Measurements from ENCODE around the gene ADAMTSL3. TPM values are rescaled to one million over a fixed set of nuclear protein-coding genes. Genes with fewer than 3 reads are reported as not detected.

Gene ADAMTSL3
- total RNA-seq, 3 donors from 2014 or later (not counting 1 experiment from before 2014, with no cell fraction given): 0.14 to 0.43 (median 0.25) TPM

GRCh38 chr15:83830381-83830780, 176.5 kb downstream of the ADAMTSL3 start:
- ATAC-seq (no peak), DNase-seq (no peak)
- Histone ChIP-seq H3K4me1 (ENCODE audit: control insufficient read depth, insufficient read depth, low read length) (no peaks in the 10 kb centered on the region), H3K27me3 (ENCODE audit: control insufficient read depth, insufficient read depth, low read length) (no peaks in the 10 kb centered on the region), H3K4me3 (ENCODE audit: low read length) (no peak overlapping the region), H3K27ac (ENCODE audit: low read length) (no peak overlapping the region), H3K9me3 (ENCODE audit: control insufficient read depth, insufficient read depth, low read length) (no peaks in the 10 kb centered on the region), H3K36me3 (ENCODE audit: control insufficient read depth, insufficient read depth, low read length) (no peaks in the 10 kb centered on the region)
- H3K36me3 Mint-ChIP-seq: no peaks in the 10 kb centered on the region
- TF ChIP-seq CTCF (IDR thresholded peaks at IDR 0.05): no peak
- peaks cover 5 to 11% of the 10 kb centered on the region in 2 donors for H3K9me3 Mint-ChIP-seq
- WGBS (ENCODE audit: insufficient coverage): 84% methylated on average over 4 of the region's 4 CpGs
- no peaks in the 10 kb centered on the region for H3K4me1 Mint-ChIP-seq
- intact Hi-C loops (cut with micrococcal nuclease): no loop called here
- no peaks in the 10 kb centered on the region for H3K27me3 Mint-ChIP-seq (ENCODE audit: low read depth in 2 of 2)
- H3K27ac Mint-ChIP-seq: no peak overlapping the region
- H3K4me3 Mint-ChIP-seq: no peak overlapping the region

GRCh38 chr15:83833569-83833968, 179.6 kb downstream of the ADAMTSL3 start:
- Mint-ChIP-seq H3K27ac (no peak overlapping the region), H3K9me3 (peaks cover 5 to 6% of the 10 kb centered on the region in 2 donors), H3K4me3 (no peak overlapping the region), H3K27me3 (ENCODE audit: low read depth in 2 of 2) (peaks cover 0 to 3% of the 10 kb centered on the region in 2 donors), H3K36me3 (no peaks in the 10 kb centered on the region), H3K4me1 (no peaks in the 10 kb centered on the region)
- TF ChIP-seq CTCF (IDR thresholded peaks at IDR 0.05): no peak
- intact Hi-C loops (cut with micrococcal nuclease): no loop called here
- WGBS (ENCODE audit: insufficient coverage): 84% methylated on average over 3 of the region's 4 CpGs
- Histone ChIP-seq H3K9me3 (ENCODE audit: control insufficient read depth, insufficient read depth, low read length) (no peaks in the 10 kb centered on the region), H3K4me1 (ENCODE audit: control insufficient read depth, insufficient read depth, low read length) (no peaks in the 10 kb centered on the region), H3K36me3 (ENCODE audit: control insufficient read depth, insufficient read depth, low read length) (no peaks in the 10 kb centered on the region), H3K4me3 (ENCODE audit: low read length) (no peak overlapping the region), H3K27ac (ENCODE audit: low read length) (no peak overlapping the region), H3K27me3 (ENCODE audit: control insufficient read depth, insufficient read depth, low read length) (no peaks in the 10 kb centered on the region)
- DNase-seq: no peak
- ATAC-seq: no peak

GRCh38 chr15:83835479-83835878, 181.6 kb downstream of the ADAMTSL3 start:
- intact Hi-C loops (cut with micrococcal nuclease): no loop called here
- Histone ChIP-seq H3K27ac (ENCODE audit: low read length) (no peak overlapping the region), H3K4me1 (ENCODE audit: control insufficient read depth, insufficient read depth, low read length) (no peaks in the 10 kb centered on the region), H3K4me3 (ENCODE audit: low read length) (no peak overlapping the region), H3K36me3 (ENCODE audit: control insufficient read depth, insufficient read depth, low read length) (no peaks in the 10 kb centered on the region), H3K27me3 (ENCODE audit: control insufficient read depth, insufficient read depth, low read length) (no peaks in the 10 kb centered on the region), H3K9me3 (ENCODE audit: control insufficient read depth, insufficient read depth, low read length) (no peaks in the 10 kb centered on the region)
- H3K36me3 Mint-ChIP-seq: no peaks in the 10 kb centered on the region
- H3K9me3 Mint-ChIP-seq: peaks cover 2 to 3% of the 10 kb centered on the region in 2 donors
- H3K4me1 Mint-ChIP-seq: no peaks in the 10 kb centered on the region
- DNase-seq (no peak), ATAC-seq (no peak)
- no peak for TF ChIP-seq CTCF (IDR thresholded peaks at IDR 0.05)
- WGBS (ENCODE audit: insufficient coverage): 80% methylated on average over 1 of the region's 1 CpG
- no peak overlapping the region for H3K4me3 Mint-ChIP-seq
- H3K27me3 Mint-ChIP-seq (ENCODE audit: low read depth in 2 of 2): peaks cover 0 to 7% of the 10 kb centered on the region in 2 donors
- no peak overlapping the region for H3K27ac Mint-ChIP-seq

GRCh38 chr15:83837945-83838571, 184.1 kb downstream of the ADAMTSL3 start:
- no peaks in the 10 kb centered on the region for H3K9me3 Mint-ChIP-seq

More at GRCh38 chr15:83837945-83838571, 184.1 kb downstream of the ADAMTSL3 start:
- H3K4me3 Mint-ChIP-seq: no peak overlapping the region
- 18% methylated on average over 5 of the region's 8 CpGs for WGBS (ENCODE audit: insufficient coverage)
- no peaks in the 10 kb centered on the region for H3K4me1 ChIP-seq (ENCODE audit: control insufficient read depth, insufficient read depth, low read length)
- no peak overlapping the region for H3K27ac Mint-ChIP-seq
- TF ChIP-seq CTCF (IDR thresholded peaks at IDR 0.05): no peak
- no peaks in the 10 kb centered on the region for H3K27me3 ChIP-seq (ENCODE audit: control insufficient read depth, insufficient read depth, low read length)
- DNase-seq: no peak
- H3K36me3 Mint-ChIP-seq: no peaks in the 10 kb centered on the region
- intact Hi-C loops (cut with micrococcal nuclease): no loop called here
- no peak overlapping the region for H3K27ac ChIP-seq (ENCODE audit: low read length)
- no peaks in the 10 kb centered on the region for H3K4me1 Mint-ChIP-seq
- H3K36me3 ChIP-seq (ENCODE audit: control insufficient read depth, insufficient read depth, low read length): no peaks in the 10 kb centered on the region
- H3K4me3 ChIP-seq (ENCODE audit: low read length): no peak overlapping the region
- ATAC-seq: no peak
- H3K27me3 Mint-ChIP-seq (ENCODE audit: low read depth in 2 of 2): peaks cover 0 to 7% of the 10 kb centered on the region in 2 donors
- H3K9me3 ChIP-seq (ENCODE audit: control insufficient read depth, insufficient read depth, low read length): no peaks in the 10 kb centered on the region
